Kidney epithelial cell (primary cell): ENCODE results near the gene MRGPRE. TPM values are rescaled to one million over a fixed set of nuclear protein-coding genes. Genes with fewer than 3 reads are reported as not detected.

Source experiments
- DNase-seq: peaks from one replicate; pipeline ENCODE4 v3.0.0-alpha.2; 2010; ENCODE audit warnings: low read depth
- H3K27me3 ChIP-seq: 2 replicates; pipeline ENCODE4 v1.6.0; 2011; ENCODE audit warnings: low read length; ENCODE audit not compliant: control insufficient read depth, insufficient read depth
- H3K36me3 ChIP-seq: 2 replicates; pipeline ENCODE4 v1.5.1; 2011; ENCODE audit warnings: low read length; ENCODE audit not compliant: control insufficient read depth, insufficient read depth
- H3K4me3 ChIP-seq: 2 replicates; pipeline ENCODE4 v1.5.1; 2011; ENCODE audit warnings: low read depth, mild to moderate bottlenecking, control low read depth, low read length
- CTCF ChIP-seq: IDR thresholded peaks from 2 replicates; pipeline ENCODE4 v1.5.1; 2011; ENCODE audit warnings: mild to moderate bottlenecking, moderate library complexity, low read length, control low read depth, inconsistent platforms; ENCODE audit not compliant: insufficient read depth, poor library complexity, severe bottlenecking
- total RNA-seq: library from RNA; depleted of rRNA; stranded (reverse); fragments of >200 nt; gene quantifications from 2 replicates; pipeline ENCODE4 v1.2.3, GENCODE V29; 2015

The MRGPRE gene
- total RNA-seq, 1 donor from 2014 or later, result 0.63 TPM

DNA sequence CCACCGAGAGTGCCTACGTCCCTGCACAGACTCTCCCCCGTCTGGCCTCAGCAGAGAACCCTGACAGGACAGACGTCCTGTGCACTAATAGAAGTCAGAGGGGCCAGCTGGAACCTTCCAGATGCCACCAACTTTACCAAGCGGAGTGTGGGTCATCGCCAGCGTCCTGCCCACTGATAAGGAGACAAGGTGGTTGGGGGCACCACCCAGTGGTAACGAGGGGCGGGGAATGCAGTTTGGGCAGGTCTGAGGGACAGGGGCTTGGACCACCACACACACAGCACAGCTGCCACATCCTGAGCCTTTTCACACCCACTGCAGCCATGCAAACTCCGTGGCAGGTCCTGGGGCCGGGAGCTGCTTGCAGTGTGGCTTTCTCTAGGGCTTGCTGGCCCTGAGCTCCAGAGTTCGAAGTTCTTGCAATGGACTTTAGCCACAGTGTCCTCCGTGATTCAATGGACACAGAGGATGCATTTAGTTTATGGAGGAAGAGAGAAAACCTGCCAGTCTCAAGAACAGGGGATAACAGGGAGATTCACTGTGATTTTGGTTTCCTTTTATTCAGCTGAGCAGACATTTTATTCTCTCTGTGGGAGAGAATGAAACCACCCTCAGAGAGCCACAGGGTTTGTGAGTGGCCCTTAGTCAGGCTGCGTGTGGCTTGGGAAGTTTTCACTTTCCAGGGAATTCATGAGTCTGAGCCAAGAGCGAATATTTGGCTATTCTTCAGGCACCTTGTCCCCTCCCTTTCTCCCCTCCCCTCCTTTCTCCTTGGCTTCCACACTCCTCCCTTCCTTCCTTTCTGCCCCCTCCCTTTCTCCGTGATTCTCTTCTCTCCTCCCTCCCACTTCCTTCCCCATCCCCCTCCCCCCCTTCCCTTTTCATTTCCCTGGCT is 26.7 kb downstream of the MRGPRE start:
- TF ChIP-seq CTCF, result no peak
- no peak for DNase-seq
- H3K27me3 ChIP-seq, result peaks cover 52% of the 10 kb centered on the region

GRCh38 chr11:3204141-3205015 is 27.8 kb downstream of the MRGPRE start:
- Histone ChIP-seq H3K27me3 (peaks cover 58% of the 10 kb centered on the region), H3K36me3 (no peaks in the 10 kb centered on the region), H3K4me3 (no peak overlapping the region)
- DNase-seq, result no peak
- TF ChIP-seq CTCF, result no peak

More for the DNA sequence above, 26.7 kb downstream of the MRGPRE start:
- Histone ChIP-seq H3K36me3 (no peaks in the 10 kb centered on the region), H3K4me3 (no peak overlapping the region)

DNA sequence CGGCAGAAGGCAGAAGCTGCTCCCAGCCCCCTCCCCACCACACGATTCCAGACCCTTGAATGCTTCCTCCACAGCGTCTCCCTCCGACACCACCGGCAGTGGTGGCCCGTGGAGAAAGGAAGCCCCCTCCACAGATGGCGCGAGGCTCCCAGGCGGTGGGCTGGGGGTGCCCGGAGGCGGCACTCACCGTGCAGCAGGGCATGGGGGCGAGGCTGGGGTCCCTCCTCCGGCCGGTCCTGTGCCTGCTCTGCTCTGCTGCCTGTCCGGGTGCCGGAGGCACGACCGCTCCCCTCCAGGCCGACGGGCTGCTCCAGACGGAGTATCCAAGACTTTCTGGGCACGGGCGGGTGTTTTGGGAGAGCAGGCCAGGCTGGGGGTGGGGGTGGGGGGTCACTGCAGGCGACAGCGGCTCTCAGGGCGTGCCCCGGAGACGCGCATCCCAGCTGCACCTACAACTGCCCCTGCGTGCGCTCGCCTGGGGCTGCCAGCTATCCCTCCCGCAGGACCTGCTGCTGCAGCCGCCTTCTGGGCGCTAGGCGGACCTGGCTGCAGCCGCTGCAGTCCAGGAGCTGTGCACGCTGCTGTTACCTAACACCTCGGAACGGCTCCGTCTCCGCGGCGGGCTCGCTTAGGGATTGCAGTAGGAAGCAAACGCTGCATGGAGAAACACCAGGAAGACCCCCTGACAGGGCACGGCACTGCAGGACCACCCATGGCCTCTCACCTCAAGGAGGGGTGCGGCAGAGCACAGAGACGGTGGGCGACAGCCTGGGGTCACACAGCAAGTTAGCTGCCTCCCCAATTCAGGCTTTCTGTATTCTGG is 28.8 kb downstream of the MRGPRE start:
- peaks cover 57% of the 10 kb centered on the region for H3K27me3 ChIP-seq
- no peak for DNase-seq
- TF ChIP-seq CTCF, result peak; percentile 4

GRCh38 chr11:3202759-3203158 is 29.5 kb downstream of the MRGPRE start:
- peaks cover 57% of the 10 kb centered on the region for H3K27me3 ChIP-seq
- H3K4me3 ChIP-seq, result no peak overlapping the region
- H3K36me3 ChIP-seq, result no peaks in the 10 kb centered on the region
- no peak for TF ChIP-seq CTCF
- no peak for DNase-seq

More for the DNA sequence above, 28.8 kb downstream of the MRGPRE start:
- no peaks in the 10 kb centered on the region for H3K36me3 ChIP-seq
- H3K4me3 ChIP-seq, result no peak overlapping the region

DNA sequence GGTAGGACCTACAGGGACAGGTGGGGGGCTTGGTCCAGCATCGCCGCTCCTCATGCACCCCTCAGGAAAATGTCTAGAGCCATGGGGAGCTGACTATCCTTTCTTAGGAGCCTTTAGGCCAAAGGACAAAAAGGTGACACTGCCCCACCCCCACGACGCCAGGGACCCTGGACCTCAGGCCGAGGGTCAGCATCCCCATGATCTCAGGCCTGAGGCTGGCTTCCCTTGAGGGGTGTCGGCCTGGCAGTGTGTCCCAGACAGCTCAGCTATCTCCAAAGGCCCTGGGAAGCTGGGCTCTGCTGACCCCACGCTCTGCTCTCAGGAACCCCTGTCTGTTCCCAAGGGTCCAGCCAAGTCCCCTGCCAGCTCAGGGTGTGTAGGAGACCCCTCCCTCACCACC is 29.9 kb downstream of the MRGPRE start:
- Histone ChIP-seq H3K36me3 (no peaks in the 10 kb centered on the region), H3K27me3 (peaks cover 58% of the 10 kb centered on the region), H3K4me3 (no peak overlapping the region)
- DNase-seq, result no peak
- no peak for TF ChIP-seq CTCF
